OCI-LY7 (cell line): ENCODE results near the gene RNF19B. TPM values are rescaled to one million over a fixed set of nuclear protein-coding genes. Genes with fewer than 3 reads are reported as not detected.
A peak's percentile ranks its signal among the peaks of the same experiment; 100 is the strongest.
"Not testable (repeated sequence)": the region's sequence is repeated elsewhere in the genome, so short reads cannot be mapped to it uniquely, and the experiment has no call there.

Source experiments
- BruUV-seq: library from RNA; stranded (reverse); fragments of 400-500 nt; replicated peaks from 2 replicates; lab custom pipeline; 2021; lab: Mats Ljungman, UMichigan
- CTCF ChIA-PET: fragments of 300-600 bp; sonication (Branson Sonifier 250); formaldehyde crosslinking; loops from one replicate; lab custom pipeline; 2022; ENCODE audit warnings: antibody characterized with exemption; ENCODE audit not compliant: unreplicated experiment; lab: Charles Lee
- POLR2A ChIA-PET: fragments of 300-600 bp; sonication (Branson Sonifier 250); formaldehyde crosslinking; loops from one replicate; lab custom pipeline; 2022; ENCODE audit warnings: antibody characterized with exemption; lab: Charles Lee
- DNase-seq: peaks from one replicate; pipeline ENCODE4 v3.0.0-alpha.2; 2015; ENCODE audit warnings: low spot score
- H2AFZ ChIP-seq: fragments of 200-600 bp; sonication (generic), shearing (Covaris generic); 2 replicates; pipeline ENCODE4 v1.6.1; 2014; ENCODE audit warnings: mild to moderate bottlenecking, antibody characterized with exemption, low read length, moderate library complexity
- H3K27ac ChIP-seq: fragments of 200-600 bp; sonication (generic); 2 replicates; pipeline ENCODE4 v1.5.1; 2014; ENCODE audit warnings: mixed run types, low read depth, mild to moderate bottlenecking, moderate library complexity, low read length, inconsistent platforms; ENCODE audit not compliant: poor library complexity, severe bottlenecking
- H3K36me3 ChIP-seq: fragments of 200-600 bp; sonication (generic); 2 replicates; pipeline ENCODE4 v1.6.1; 2014; ENCODE audit warnings: mild to moderate bottlenecking, antibody characterized with exemption, low read length, moderate library complexity, mixed read lengths; ENCODE audit not compliant: insufficient read depth
- H3K4me1 ChIP-seq: fragments of 200-600 bp; sonication (generic); 2 replicates; pipeline ENCODE4 v1.5.1; 2014; ENCODE audit warnings: mild to moderate bottlenecking, low read length; ENCODE audit not compliant: insufficient read depth, poor library complexity, severe bottlenecking
- H3K4me2 ChIP-seq: fragments of 200-600 bp; sonication (generic); 2 replicates; pipeline ENCODE4 v1.6.1; 2014; ENCODE audit warnings: mild to moderate bottlenecking, low read length
- H3K4me3 ChIP-seq: fragments of 200-600 bp; sonication (generic); 2 replicates; pipeline ENCODE4 v1.5.1; 2014; ENCODE audit warnings: mild to moderate bottlenecking, low read depth, low read length; ENCODE audit not compliant: poor library complexity, severe bottlenecking
- H3K79me2 ChIP-seq: fragments of 200-600 bp; sonication (generic); 2 replicates; pipeline ENCODE4 v1.6.1; 2016; ENCODE audit warnings: low read depth, mild to moderate bottlenecking, low read length, moderate library complexity, mixed read lengths; ENCODE audit not compliant: insufficient read depth
- H3K9me2 ChIP-seq: fragments of 200-600 bp; sonication (generic); 2 replicates; pipeline ENCODE4 v1.6.1; 2016; ENCODE audit warnings: mild to moderate bottlenecking, low read length, mixed read lengths; ENCODE audit not compliant: insufficient read depth
- H3K9me3 ChIP-seq: fragments of 200-600 bp; sonication (generic); 2 replicates; pipeline ENCODE4 v1.6.1; 2014; ENCODE audit warnings: mild to moderate bottlenecking, mixed run types, low read length, mixed read lengths
- H4K20me1 ChIP-seq: fragments of 200-600 bp; sonication (generic); 2 replicates; pipeline ENCODE4 v1.6.1; 2014; ENCODE audit warnings: mild to moderate bottlenecking, antibody characterized with exemption, low read length, moderate library complexity, mixed read lengths; ENCODE audit not compliant: insufficient read depth
- EZH2phosphoT487 ChIP-seq: fragments of 200-600 bp; sonication (generic); IDR thresholded peaks from 2 replicates; pipeline ENCODE4 v1.6.1; 2018; ENCODE audit warnings: low read depth, borderline replicate concordance, mild to moderate bottlenecking, mixed run types, antibody characterized with exemption, low read length, moderate library complexity, mixed read lengths
- intact Hi-C: fragments of 100-400 bp; cut with micrococcal nuclease; formaldehyde crosslinking; loops from one replicate; pipeline ENCODE4 v1.10.0; 2022; ENCODE audit not compliant: unreplicated experiment
- total RNA-seq, 2 experiments: library from RNA; depleted of rRNA in 1 of 2; stranded (reverse); fragments of >200 nt in 1 of 2; shearing (Covaris generic) in 1 of 2; gene quantifications; 2 replicates each; pipeline ENCODE4 v1.2.3, GENCODE V29; 2014 to 2022
- TF ChIP-seq, protein P1 (sequence below): fragments of 200-600 bp; sonication (generic); conservative IDR thresholded peaks from 2 replicates; pipeline ENCODE4 v1.5.1; 2014; ENCODE audit warnings: mild to moderate bottlenecking, antibody characterized with exemption, low read length, moderate library complexity, mixed read lengths

Gene RNF19B
- total RNA-seq, 2 experiments from 2014 or later: 23.0 to 36.8 TPM

DNA sequence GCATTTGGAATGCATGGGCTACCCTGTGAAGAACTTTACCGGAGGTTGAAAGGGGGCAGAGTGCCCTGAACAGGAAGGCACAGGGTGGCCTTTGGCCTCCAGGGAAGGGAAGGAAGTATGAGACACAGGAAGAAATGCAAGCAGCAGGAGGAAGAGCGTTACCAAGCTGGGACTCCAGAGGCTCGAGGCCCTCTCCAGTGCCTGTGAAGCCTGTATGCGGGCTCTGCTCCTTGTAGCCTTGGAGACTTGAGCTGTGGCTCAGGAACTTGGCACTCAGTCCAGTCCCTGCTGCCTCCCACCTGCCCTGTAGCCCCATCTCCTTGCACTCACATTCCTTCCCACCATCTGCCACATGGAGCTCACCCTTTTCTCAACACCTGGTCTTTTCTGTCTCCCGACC is 33.5 kb upstream of the RNF19B start:
- Histone ChIP-seq H3K4me1 (peaks cover 13% of the 10 kb centered on the region), H3K79me2 (no peaks in the 10 kb centered on the region), H3K9me3 (no peaks in the 10 kb centered on the region), H2AFZ (no peak overlapping the region), H3K9me2 (no peaks in the 10 kb centered on the region), H3K27ac (no peak overlapping the region), H3K4me2 (no peak overlapping the region), H3K4me3 (no peak overlapping the region), H3K36me3 (no peaks in the 10 kb centered on the region), H4K20me1 (no peaks in the 10 kb centered on the region)
- intact Hi-C loops: no loop called here
- POLR2A ChIA-PET: no interaction called here
- TF ChIP-seq EZH2phosphoT487: no peak
- TF ChIP-seq, protein P1, sequence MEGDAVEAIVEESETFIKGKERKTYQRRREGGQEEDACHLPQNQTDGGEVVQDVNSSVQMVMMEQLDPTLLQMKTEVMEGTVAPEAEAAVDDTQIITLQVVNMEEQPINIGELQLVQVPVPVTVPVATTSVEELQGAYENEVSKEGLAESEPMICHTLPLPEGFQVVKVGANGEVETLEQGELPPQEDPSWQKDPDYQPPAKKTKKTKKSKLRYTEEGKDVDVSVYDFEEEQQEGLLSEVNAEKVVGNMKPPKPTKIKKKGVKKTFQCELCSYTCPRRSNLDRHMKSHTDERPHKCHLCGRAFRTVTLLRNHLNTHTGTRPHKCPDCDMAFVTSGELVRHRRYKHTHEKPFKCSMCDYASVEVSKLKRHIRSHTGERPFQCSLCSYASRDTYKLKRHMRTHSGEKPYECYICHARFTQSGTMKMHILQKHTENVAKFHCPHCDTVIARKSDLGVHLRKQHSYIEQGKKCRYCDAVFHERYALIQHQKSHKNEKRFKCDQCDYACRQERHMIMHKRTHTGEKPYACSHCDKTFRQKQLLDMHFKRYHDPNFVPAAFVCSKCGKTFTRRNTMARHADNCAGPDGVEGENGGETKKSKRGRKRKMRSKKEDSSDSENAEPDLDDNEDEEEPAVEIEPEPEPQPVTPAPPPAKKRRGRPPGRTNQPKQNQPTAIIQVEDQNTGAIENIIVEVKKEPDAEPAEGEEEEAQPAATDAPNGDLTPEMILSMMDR: no peak
- DNase-seq: no peak
- no TSS peak for BruUV-seq
- CTCF ChIA-PET: no interaction called here

DNA sequence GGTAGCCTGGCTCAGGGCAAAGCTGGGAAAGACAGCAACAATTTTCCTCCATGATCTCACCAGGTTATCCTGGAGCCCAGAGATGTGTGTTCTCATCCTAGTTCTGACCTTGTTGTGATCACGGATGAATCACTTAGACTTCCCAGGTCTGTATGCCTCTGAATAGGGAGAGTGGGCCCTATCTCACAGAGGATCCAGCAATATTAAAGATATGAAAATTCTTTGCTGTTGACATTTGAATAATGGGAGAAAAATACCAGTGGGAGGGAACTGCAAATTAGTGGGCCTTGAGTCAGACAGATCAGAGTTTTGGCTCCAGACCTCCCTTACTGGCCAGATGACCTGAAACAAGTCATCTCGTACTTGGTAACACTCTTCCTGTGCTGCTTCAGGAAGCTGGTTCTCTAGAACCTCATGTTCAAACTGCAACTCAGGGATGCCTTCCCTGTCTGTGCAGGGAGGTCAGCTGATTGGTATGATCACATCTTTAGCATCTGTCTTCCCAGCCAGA is 32.8 kb upstream of the RNF19B start:
- BruUV-seq: no TSS peak
- H3K79me2 ChIP-seq: no peaks in the 10 kb centered on the region

DNA sequence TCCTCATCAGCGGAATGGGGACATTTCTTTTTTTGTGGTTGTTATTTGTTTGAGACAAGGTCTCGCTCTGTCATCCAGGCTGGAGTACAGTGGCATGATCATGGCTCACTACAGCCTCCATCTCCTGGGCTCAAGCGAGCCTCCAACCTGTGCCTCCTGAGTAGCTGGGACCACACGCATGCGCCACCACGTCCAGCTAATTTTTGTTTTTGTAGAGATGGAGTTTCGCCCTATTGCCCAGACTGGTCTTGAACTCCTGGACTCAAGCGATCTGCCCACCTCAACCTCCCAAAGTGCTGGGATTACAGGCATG is 28.7 kb upstream of the RNF19B start:
- H3K4me2 ChIP-seq: peak overlapping the region; percentile 30
- CTCF ChIA-PET: not testable (repeated sequence)

More for the DNA sequence above, 32.8 kb upstream of the RNF19B start:
- Histone ChIP-seq H3K4me2 (no peak overlapping the region), H3K36me3 (no peaks in the 10 kb centered on the region), H3K9me3 (no peaks in the 10 kb centered on the region), H3K9me2 (no peaks in the 10 kb centered on the region), H3K27ac (no peak overlapping the region), H3K4me3 (no peak overlapping the region), H2AFZ (no peak overlapping the region), H4K20me1 (no peaks in the 10 kb centered on the region), H3K4me1 (peaks cover 19% of the 10 kb centered on the region)
- ChIA-PET POLR2A (interaction anchor here (0.7 kb wide), 1 partner anchor 45 kb away, joined by 6 read pairs; no protein-coding TSS in a partner anchor), CTCF (no interaction called here)
- TF ChIP-seq, protein P1: no peak
- no peak for TF ChIP-seq EZH2phosphoT487
- no peak for DNase-seq
- intact Hi-C loops: no loop called here

More for the DNA sequence above, 28.7 kb upstream of the RNF19B start:
- POLR2A ChIA-PET: interaction anchor here (0.5 to 2.6 kb wide), 7 partner anchors 12 to 69 kb away, joined by 3 to 15 read pairs (median 5); no protein-coding TSS in a partner anchor
- not testable (repeated sequence) for H3K9me3 ChIP-seq, H3K9me2 ChIP-seq, H3K36me3 ChIP-seq, H3K4me3 ChIP-seq, BruUV-seq, H3K79me2 ChIP-seq, H4K20me1 ChIP-seq, DNase-seq
- Histone ChIP-seq H3K4me1 (peaks cover 34% of the 10 kb centered on the region), H2AFZ (peak overlapping the region; percentile 52; the same call in 1 of the 2 replicates), H3K27ac (peak overlapping the region; percentile 54)
- intact Hi-C loops: loop anchor here (5.0 kb wide), 1 partner anchor 41 kb away; no protein-coding TSS in a partner anchor
